KMS-11 (cell line): ENCODE measurements around the gene CDC14B.

ENCODE experiments used
- H2AFZ ChIP-seq: fragments of 200-600 bp; sonication (generic); 2 replicates; pipeline ENCODE4 v1.6.1; 2016; ENCODE audit warnings: antibody characterized with exemption, mixed run types, low read depth
- H3K27ac ChIP-seq: fragments of 200-600 bp; sonication (generic); 2 replicates; pipeline ENCODE4 v1.6.1; 2016; ENCODE audit warnings: mild to moderate bottlenecking, mixed run types
- H3K27me3 ChIP-seq: fragments of 200-600 bp; sonication (generic); 2 replicates; pipeline ENCODE4 v1.6.1; 2017; ENCODE audit warnings: mild to moderate bottlenecking, low read depth, mixed run types, moderate library complexity; ENCODE audit not compliant: insufficient read depth
- H3K36me3 ChIP-seq: fragments of 200-600 bp; sonication (generic); 2 replicates; pipeline ENCODE4 v1.6.1; 2017; ENCODE audit warnings: mild to moderate bottlenecking, mixed run types; ENCODE audit not compliant: insufficient read depth
- H3K4me1 ChIP-seq: fragments of 200-600 bp; sonication (generic); 2 replicates; pipeline ENCODE4 v1.6.1; 2016; ENCODE audit warnings: mild to moderate bottlenecking, low read depth, mixed run types; ENCODE audit not compliant: poor library complexity, severe bottlenecking
- H3K4me2 ChIP-seq: fragments of 200-600 bp; sonication (generic); 2 replicates; pipeline ENCODE4 v1.7.0; 2016; ENCODE audit warnings: mild to moderate bottlenecking, mixed run types
- H3K4me3 ChIP-seq: fragments of 200-600 bp; sonication (generic); IDR thresholded peaks from 2 replicates; pipeline ENCODE4 v1.6.1; 2017; ENCODE audit warnings: low read depth, low read length, mixed read lengths; ENCODE audit not compliant: insufficient read depth
- H3K79me2 ChIP-seq: fragments of 200-600 bp; sonication (generic); 2 replicates; pipeline ENCODE4 v1.6.1; 2016; ENCODE audit warnings: low read depth, mixed run types; ENCODE audit not compliant: insufficient read depth
- H3K9ac ChIP-seq: fragments of 200-600 bp; sonication (generic); 2 replicates; pipeline ENCODE4 v1.6.1; 2016; ENCODE audit warnings: mild to moderate bottlenecking, mixed run types
- H4K20me1 ChIP-seq: fragments of 200-600 bp; sonication (generic); 2 replicates; pipeline ENCODE4 v1.6.1; 2016; ENCODE audit warnings: mild to moderate bottlenecking, mixed run types; ENCODE audit not compliant: insufficient read depth
- TF ChIP-seq, protein P1 (sequence below): fragments of 200-600 bp; sonication (generic); conservative IDR thresholded peaks from 2 replicates; pipeline ENCODE4 v1.6.1; 2017; ENCODE audit warnings: low read depth, mild to moderate bottlenecking, antibody characterized with exemption, low read length, moderate library complexity, mixed read lengths

Gene CDC14B

DNA sequence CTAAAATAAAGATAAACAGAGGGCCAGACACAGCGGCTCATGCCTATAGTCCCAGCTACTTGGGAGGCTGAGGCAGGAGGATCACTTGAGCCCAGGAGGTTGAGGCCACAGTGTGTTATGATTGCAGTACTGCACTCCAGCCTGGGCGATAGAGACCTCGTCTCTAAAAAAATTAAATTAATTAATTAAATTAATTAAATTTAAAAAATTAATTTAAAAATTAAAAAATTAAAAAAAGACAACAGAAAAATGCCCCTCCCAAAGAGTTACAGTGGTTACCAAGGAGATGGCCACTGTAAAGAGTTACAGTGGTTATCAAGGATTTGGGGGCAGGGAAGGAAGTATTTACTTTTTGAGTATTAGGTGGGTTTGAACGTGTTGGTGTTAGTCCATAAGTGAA lies 38.3 kb downstream of the CDC14B start:
- Histone ChIP-seq H3K79me2 (no peaks in the 10 kb centered on the region), H3K27ac (no peak overlapping the region), H3K4me3 (no peak overlapping the region), H3K27me3 (no peaks in the 10 kb centered on the region), H4K20me1 (no peaks in the 10 kb centered on the region), H2AFZ (no peak overlapping the region), H3K36me3 (no peaks in the 10 kb centered on the region), H3K4me2 (no peak overlapping the region), H3K4me1 (no peaks in the 10 kb centered on the region), H3K9ac (no peak overlapping the region)
- TF ChIP-seq, protein P1, sequence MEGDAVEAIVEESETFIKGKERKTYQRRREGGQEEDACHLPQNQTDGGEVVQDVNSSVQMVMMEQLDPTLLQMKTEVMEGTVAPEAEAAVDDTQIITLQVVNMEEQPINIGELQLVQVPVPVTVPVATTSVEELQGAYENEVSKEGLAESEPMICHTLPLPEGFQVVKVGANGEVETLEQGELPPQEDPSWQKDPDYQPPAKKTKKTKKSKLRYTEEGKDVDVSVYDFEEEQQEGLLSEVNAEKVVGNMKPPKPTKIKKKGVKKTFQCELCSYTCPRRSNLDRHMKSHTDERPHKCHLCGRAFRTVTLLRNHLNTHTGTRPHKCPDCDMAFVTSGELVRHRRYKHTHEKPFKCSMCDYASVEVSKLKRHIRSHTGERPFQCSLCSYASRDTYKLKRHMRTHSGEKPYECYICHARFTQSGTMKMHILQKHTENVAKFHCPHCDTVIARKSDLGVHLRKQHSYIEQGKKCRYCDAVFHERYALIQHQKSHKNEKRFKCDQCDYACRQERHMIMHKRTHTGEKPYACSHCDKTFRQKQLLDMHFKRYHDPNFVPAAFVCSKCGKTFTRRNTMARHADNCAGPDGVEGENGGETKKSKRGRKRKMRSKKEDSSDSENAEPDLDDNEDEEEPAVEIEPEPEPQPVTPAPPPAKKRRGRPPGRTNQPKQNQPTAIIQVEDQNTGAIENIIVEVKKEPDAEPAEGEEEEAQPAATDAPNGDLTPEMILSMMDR = no peak

DNA sequence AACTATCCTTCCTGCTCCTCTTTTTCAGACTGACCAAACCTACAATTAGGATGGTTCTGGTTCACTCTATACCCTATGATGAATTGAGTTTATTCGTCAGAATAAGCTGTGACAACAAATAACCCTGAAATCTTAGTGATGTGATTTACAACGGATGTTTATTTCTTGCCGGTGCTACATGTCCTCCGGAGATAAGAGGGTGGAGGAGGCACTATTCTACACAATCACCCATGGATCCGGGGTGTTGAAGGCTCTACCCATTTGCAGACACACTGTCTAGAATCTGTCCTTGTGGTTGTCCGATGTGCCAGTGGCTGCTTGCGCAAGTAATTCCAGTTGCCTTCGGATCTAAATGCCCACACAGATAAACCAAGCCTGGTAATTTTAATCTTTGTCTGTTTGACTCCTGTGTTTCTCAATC lies 44.7 kb downstream of the CDC14B start:
- Histone ChIP-seq H4K20me1 (no peaks in the 10 kb centered on the region), H3K9ac (no peak overlapping the region), H3K4me2 (no peak overlapping the region), H3K36me3 (no peaks in the 10 kb centered on the region), H2AFZ (no peak overlapping the region), H3K27ac (no peak overlapping the region), H3K4me3 (no peak overlapping the region), H3K27me3 (no peaks in the 10 kb centered on the region), H3K4me1 (no peaks in the 10 kb centered on the region), H3K79me2 (no peaks in the 10 kb centered on the region)
- TF ChIP-seq, protein P1 = no peak

GRCh38 chr9:96574455-96574854 lies 45.2 kb downstream of the CDC14B start:
- no peaks in the 10 kb centered on the region for H3K27me3 ChIP-seq
- no peak overlapping the region for H3K4me3 ChIP-seq
- no peaks in the 10 kb centered on the region for H3K79me2 ChIP-seq
- no peak overlapping the region for H2AFZ ChIP-seq
- no peaks in the 10 kb centered on the region for H4K20me1 ChIP-seq
- no peaks in the 10 kb centered on the region for H3K36me3 ChIP-seq
- no peak overlapping the region for H3K27ac ChIP-seq
- no peak overlapping the region for H3K9ac ChIP-seq
- no peak overlapping the region for H3K4me2 ChIP-seq
- TF ChIP-seq, protein P1 = no peak
- no peaks in the 10 kb centered on the region for H3K4me1 ChIP-seq

DNA sequence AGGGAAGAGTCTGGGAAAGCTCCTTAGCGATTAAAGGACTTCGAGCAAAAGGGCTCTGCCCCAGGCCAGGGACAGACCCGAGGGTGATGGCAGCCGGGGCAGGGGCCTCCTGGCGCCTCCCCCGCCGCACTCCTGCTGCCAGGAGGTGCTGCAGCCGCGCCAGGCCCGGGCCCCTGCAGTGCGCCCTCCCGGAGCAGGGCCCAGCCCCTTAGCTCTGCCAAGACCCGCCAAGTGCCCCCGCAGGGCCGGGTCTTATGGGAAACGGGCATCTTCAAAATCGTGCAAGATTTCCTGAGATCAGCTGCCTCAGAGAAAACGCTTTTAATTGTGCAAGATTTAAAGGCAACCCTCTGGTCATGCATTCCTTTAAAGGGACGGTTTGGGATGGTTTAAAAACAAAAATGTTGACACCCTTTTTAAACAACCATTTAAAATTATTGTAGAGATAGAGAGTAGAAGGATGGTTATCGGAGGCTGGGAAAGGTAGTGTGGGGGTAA lies 52.4 kb downstream of the CDC14B start:
- Histone ChIP-seq H3K4me1 (peaks cover 33% of the 10 kb centered on the region), H3K9ac (peak overlapping the region; percentile 77), H3K27ac (peak overlapping the region; percentile 49; the same call in 1 of the 2 replicates), H3K4me2 (peak overlapping the region; percentile 93), H3K79me2 (no peaks in the 10 kb centered on the region), H3K4me3 (no peak overlapping the region), H4K20me1 (no peaks in the 10 kb centered on the region), H2AFZ (peak overlapping the region; percentile 100), H3K27me3 (no peaks in the 10 kb centered on the region; the same call in 1 of the 2 replicates), H3K36me3 (no peaks in the 10 kb centered on the region)
- TF ChIP-seq, protein P1 = no peak; the same call in 1 of the 2 replicates
